Measurements from ENCODE around the gene FIBP. TPM values are rescaled to one million over a fixed set of nuclear protein-coding genes. Genes with fewer than 3 reads are reported as not detected.

The FIBP gene
- total RNA-seq, 1 donor from 2014 or later = 42.2 TPM

GRCh38 chr11:65834202-65834601 lies 54.1 kb downstream of the FIBP start:
- H3K27ac ChIP-seq (replicated peaks) = no peak overlapping the region
- H3K27me3 ChIP-seq (ENCODE audit: low read depth) = peaks cover 3% of the 10 kb centered on the region
- no peaks in the 10 kb centered on the region for H3K9me3 ChIP-seq (replicated peaks)
- no peak for TF ChIP-seq CTCF (IDR thresholded peaks at IDR 0.05; ENCODE audit: borderline replicate concordance)
- DNase-seq = no peak
- intact Hi-C loops (cut with micrococcal nuclease) = no loop called here
- peak overlapping the region; percentile 77 for H3K4me3 ChIP-seq
- no peaks in the 10 kb centered on the region for H3K36me3 ChIP-seq
- H3K4me1 ChIP-seq = peaks cover 18% of the 10 kb centered on the region

Other genes starting within 250 kb of the FIBP start
- gene RELA, start 225.6 kb downstream of the FIBP start, total RNA-seq = 33.8 TPM
- gene KAT5, start 176.2 kb downstream of the FIBP start, total RNA-seq = 47.0 TPM
- gene RNASEH2C, start 167.7 kb downstream of the FIBP start, total RNA-seq = 39.7 TPM
- 5.4 TPM for gene AP5B1, start 107.5 kb downstream of the FIBP start, total RNA-seq
- gene OVOL1, start 101.4 kb downstream of the FIBP start, total RNA-seq = not detected
- not detected for gene SNX32, start 54.5 kb downstream of the FIBP start, total RNA-seq
- 299 TPM for gene CFL1, start 30.3 kb downstream of the FIBP start, total RNA-seq
- gene MUS81, start 28.0 kb downstream of the FIBP start, total RNA-seq = 31.5 TPM
- 85.1 TPM for gene EFEMP2, start 15.7 kb downstream of the FIBP start, total RNA-seq
- 0.49 TPM for gene CTSW, start 8.6 kb downstream of the FIBP start, total RNA-seq
- gene CCDC85B, start 2.2 kb upstream of the FIBP start, total RNA-seq = 32.7 TPM
- 0.47 TPM for gene FOSL1, start 11.9 kb upstream of the FIBP start, total RNA-seq
- 37.3 TPM for gene C11orf68, start 30.6 kb upstream of the FIBP start, total RNA-seq
- gene DRAP1, start 31.0 kb upstream of the FIBP start, total RNA-seq = 94.7 TPM
- gene TSGA10IP, start 57.0 kb upstream of the FIBP start, total RNA-seq = not detected
- gene SART1, start 73.3 kb upstream of the FIBP start, total RNA-seq = 30.7 TPM
- gene EIF1AD, start 113.7 kb upstream of the FIBP start, total RNA-seq = 19.7 TPM
- 215 TPM for gene BANF1, start 114.0 kb upstream of the FIBP start, total RNA-seq
- not detected for gene CST6, start 123.5 kb upstream of the FIBP start, total RNA-seq
- gene CATSPER1, start 138.0 kb upstream of the FIBP start, total RNA-seq = not detected
- 1.3 TPM for gene GAL3ST3, start 160.7 kb upstream of the FIBP start, total RNA-seq
- 75.5 TPM for gene SF3B2, start 163.9 kb upstream of the FIBP start, total RNA-seq
- 54.9 TPM for gene PACS1, start 181.8 kb upstream of the FIBP start, total RNA-seq

Data from left ventricle myocardium inferior (tissue), 1 donor.